Left lung (tissue), 10 donors: Measurements from ENCODE around the gene SF3A2. TPM values are rescaled to one million over a fixed set of nuclear protein-coding genes. Genes with fewer than 3 reads are reported as not detected.
A peak's percentile ranks its signal among the peaks of the same experiment; 100 is the strongest.

Experiments used
- ATAC-seq: fragments of 200-7000 bp; cut with Tn5 transposase; one replicate; pipeline ENCODE4 v1.9.1; 2020; ENCODE audit warnings: moderate library complexity
- DNase-seq, 4 donors: peaks; one replicate each; pipeline ENCODE4 v3.0.0-alpha.2; 2013 to 2020
- H3K27ac ChIP-seq, 2 donors: fragments of 200-600 bp; sonication (generic) in 1 of 2; one replicate each; pipeline versions ENCODE4 v1.5.0 to v1.8.0; 2020 to 2021
- H3K27me3 ChIP-seq, 2 donors: fragments of 200-600 bp; sonication (generic) in 1 of 2; one replicate each; pipeline versions ENCODE4 v1.5.0 to v1.8.0; 2020 to 2021
- H3K36me3 ChIP-seq, 2 donors: fragments of 200-600 bp; sonication (generic) in 1 of 2; one replicate each; pipeline versions ENCODE4 v1.5.0 to v1.8.0; 2020 to 2021
- H3K4me1 ChIP-seq, 2 donors: fragments of 200-600 bp; one replicate each; pipeline ENCODE4 v1.8.0; 2021
- H3K4me3 ChIP-seq, 2 donors: fragments of 200-600 bp; sonication (generic) in 1 of 2; one replicate each; pipeline versions ENCODE4 v1.5.0 to v1.8.0; 2020 to 2021; ENCODE audit warnings: mild to moderate bottlenecking in 1 of 2
- H3K9me3 ChIP-seq, 2 donors: fragments of 200-600 bp; sonication (generic) in 1 of 2; one replicate each; pipeline versions ENCODE4 v1.5.0 to v1.8.0; 2020 to 2021
- CTCF ChIP-seq, 2 donors: fragments of 200-600 bp; sonication (generic) in 1 of 2; IDR thresholded peaks; one replicate each; pipeline versions ENCODE4 v1.5.0 to v1.8.0; 2021; ENCODE audit warnings: antibody characterized with exemption in 2 of 2
- intact Hi-C, 2 donors: fragments of 100-400 bp; cut with DNase I; formaldehyde crosslinking; loops; one replicate each; pipeline versions ENCODE4 v1.11.2 to v1.14.2; 2022
- polyA plus RNA-seq, 6 donors: library from polyadenylated mRNA; unstranded; fragments of 120-200 nt; gene quantifications; one replicate each; pipeline ENCODE4 v1.2.1, GENCODE V29; 2013; ENCODE audit not compliant: insufficient read length in 6 of 6
- total RNA-seq, 2 donors: library from RNA; stranded (reverse); fragmentation: NEBNext Ultra II Directional; extraction: Animal tissue kit (Norgen Biotek cat#: 25700); gene quantifications; one replicate each; pipeline ENCODE4 v1.2.1, GENCODE V29; 2021
- donor health status: DM: no; HTN: yes; CAD: no.
- donor health status: DM: no; HTN: no; CAD: no.

The SF3A2 gene
- total and polyA plus RNA-seq, 8 donors, result 50.1 to 81.5 (median 71.4) TPM

DNA sequence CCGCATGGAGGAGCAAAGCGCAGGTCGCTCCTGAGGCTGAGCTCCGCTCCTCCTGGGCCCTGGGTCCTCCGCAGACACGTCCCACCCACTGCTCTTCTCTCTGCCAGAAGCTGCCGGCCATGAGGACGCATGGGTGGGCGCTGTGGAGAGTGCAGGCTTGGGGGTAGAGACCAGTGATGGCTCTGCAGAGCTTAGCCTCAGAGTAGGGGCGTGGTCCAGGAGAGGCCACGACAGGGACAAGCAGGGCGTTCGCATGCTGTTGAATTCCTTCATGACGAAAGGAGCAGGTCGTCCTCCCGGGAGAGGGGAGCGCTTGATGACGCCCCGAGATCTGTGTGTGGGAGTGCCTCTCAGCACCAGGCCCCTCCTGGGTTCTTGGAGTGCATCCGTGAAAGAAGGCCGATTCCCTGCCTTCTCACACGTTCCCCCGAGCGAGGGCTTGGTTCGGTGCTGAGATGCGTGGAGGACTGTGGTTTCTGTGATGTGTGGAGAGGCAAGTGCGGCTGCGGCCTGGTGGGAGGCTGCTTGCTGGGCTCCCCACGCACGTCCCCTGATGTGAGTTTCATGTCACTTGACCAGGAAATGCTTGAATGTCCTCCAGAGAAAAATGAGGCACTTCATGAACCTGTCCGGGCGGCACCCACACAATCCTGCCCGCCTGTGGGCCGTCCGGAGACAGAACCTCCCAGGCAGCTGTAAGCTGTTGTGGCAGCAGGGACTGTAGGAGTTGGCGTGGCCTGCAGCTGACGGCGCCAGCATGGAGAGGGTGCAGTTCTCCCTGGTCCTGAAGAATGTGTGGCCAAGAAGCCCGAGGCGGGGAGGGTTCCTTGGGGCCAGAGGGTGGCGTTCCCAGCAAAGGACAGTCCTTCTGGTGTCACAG lies 4.5 kb downstream of the SF3A2 start:
- no peak for TF ChIP-seq CTCF (IDR thresholded peaks at IDR 0.05)
- H3K27ac ChIP-seq, result peak overlapping the region; percentile 21 to 41
- no peaks in the 10 kb centered on the region for H3K9me3 ChIP-seq
- peak overlapping the region in 1 of 2 donors; percentile 2 for H3K4me3 ChIP-seq
- peaks cover 38 to 61% of the 10 kb centered on the region in 2 donors for H3K4me1 ChIP-seq
- DNase-seq (peak in 1 of 4 donors; percentile 57), ATAC-seq (peak; percentile 63)
- intact Hi-C loops, result no loop called here
- H3K27me3 ChIP-seq, result no peaks in the 10 kb centered on the region
- peaks cover 11 to 37% of the 10 kb centered on the region in 2 donors for H3K36me3 ChIP-seq

- H3K4me1 ChIP-seq, result peaks cover 38 to 63% of the 10 kb centered on the region in 2 donors
- H3K36me3 ChIP-seq, result peaks cover 11 to 47% of the 10 kb centered on the region in 2 donors
- no peak for ATAC-seq
- no peak overlapping the region for H3K4me3 ChIP-seq
- no peak for TF ChIP-seq CTCF (IDR thresholded peaks at IDR 0.05)
- H3K27me3 ChIP-seq, result no peaks in the 10 kb centered on the region
- intact Hi-C loops, result no loop called here
- DNase-seq, result no peak
- no peak overlapping the region for H3K27ac ChIP-seq
- no peaks in the 10 kb centered on the region for H3K9me3 ChIP-seq
These were observed 5.5 kb downstream of the SF3A2 start for GRCh38 chr19:2242092-2242537.

GRCh38 chr19:2242816-2243215 lies 6.2 kb downstream of the SF3A2 start:
- intact Hi-C loops, result no loop called here
- no peaks in the 10 kb centered on the region for H3K9me3 ChIP-seq
- no peaks in the 10 kb centered on the region for H3K27me3 ChIP-seq
- TF ChIP-seq CTCF (IDR thresholded peaks at IDR 0.05), result no peak
- no peak overlapping the region for H3K4me3 ChIP-seq
- H3K4me1 ChIP-seq, result peaks cover 34 to 59% of the 10 kb centered on the region in 2 donors
- H3K27ac ChIP-seq, result no peak overlapping the region
- ATAC-seq, result no peak
- H3K36me3 ChIP-seq, result peaks cover 11 to 54% of the 10 kb centered on the region in 2 donors
- no peak for DNase-seq

GRCh38 chr19:2243274-2244124 lies 6.9 kb downstream of the SF3A2 start:
- H3K27me3 ChIP-seq, result no peaks in the 10 kb centered on the region
- no peak for DNase-seq
- H3K4me3 ChIP-seq, result no peak overlapping the region
- H3K36me3 ChIP-seq, result peaks cover 11 to 61% of the 10 kb centered on the region in 2 donors
- H3K4me1 ChIP-seq, result peaks cover 29 to 52% of the 10 kb centered on the region in 2 donors
- no peak for ATAC-seq
- no peaks in the 10 kb centered on the region for H3K9me3 ChIP-seq
- no peak overlapping the region for H3K27ac ChIP-seq
- no peak for TF ChIP-seq CTCF (IDR thresholded peaks at IDR 0.05)
- intact Hi-C loops, result no loop called here

- DNase-seq (no peak), ATAC-seq (no peak)
- H3K9me3 ChIP-seq, result no peaks in the 10 kb centered on the region
- peaks cover 23 to 46% of the 10 kb centered on the region in 2 donors for H3K4me1 ChIP-seq
- H3K4me3 ChIP-seq, result no peak overlapping the region
- H3K36me3 ChIP-seq, result peaks cover 11 to 67% of the 10 kb centered on the region in 2 donors
- intact Hi-C loops, result no loop called here
- peaks cover 0 to under 1% of the 10 kb centered on the region in 2 donors for H3K27me3 ChIP-seq
- no peak for TF ChIP-seq CTCF (IDR thresholded peaks at IDR 0.05)
- H3K27ac ChIP-seq, result no peak overlapping the region
These were observed 7.4 kb downstream of the SF3A2 start for GRCh38 chr19:2244125-2244411.
